Subcutaneous adipose tissue (tissue), 4 donors: ENCODE results near the gene TXNRD1. TPM values are rescaled to one million over a fixed set of nuclear protein-coding genes. Genes with fewer than 3 reads are reported as not detected.

Source experiments
- CTCF ChIP-seq: fragments of 450-650 bp; IDR thresholded peaks from one replicate; pipeline ENCODE4 v1.5.1; 2016; ENCODE audit warnings: low read depth, mild to moderate bottlenecking, control low read depth, antibody characterized with exemption, moderate library complexity
- total RNA-seq, 4 donors: library from RNA; depleted of rRNA; stranded (reverse); fragments of >200 nt; gene quantifications; one replicate each; pipeline ENCODE4 v1.1.0, GENCODE V29; 2016

Gene TXNRD1
- total RNA-seq, 4 donors from 2014 or later, result 76.2 to 122 (median 83.3) TPM

DNA sequence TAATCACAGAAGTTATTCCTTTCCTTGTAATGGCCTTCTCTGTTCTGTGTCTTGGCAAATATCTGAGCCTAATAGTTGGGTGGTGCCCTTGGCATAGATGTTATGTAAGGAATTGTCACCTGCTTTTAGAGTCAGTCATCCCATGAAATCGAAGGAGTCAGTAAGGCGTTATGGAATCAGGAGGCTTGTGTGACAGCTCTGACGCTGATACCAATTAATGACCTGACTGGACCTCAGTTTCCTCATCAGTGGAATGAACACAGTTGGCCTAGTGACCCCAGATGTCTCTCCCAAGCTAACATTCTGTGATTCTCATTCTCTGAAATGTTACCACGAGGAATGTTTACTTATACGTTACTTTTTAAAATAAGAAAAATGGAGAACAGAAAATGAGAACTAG, 32.1 kb downstream of the TXNRD1 start:
- TF ChIP-seq CTCF, result no peak

GRCh38 chr12:104248444-104248843, 32.9 kb downstream of the TXNRD1 start:
- no peak for TF ChIP-seq CTCF

DNA sequence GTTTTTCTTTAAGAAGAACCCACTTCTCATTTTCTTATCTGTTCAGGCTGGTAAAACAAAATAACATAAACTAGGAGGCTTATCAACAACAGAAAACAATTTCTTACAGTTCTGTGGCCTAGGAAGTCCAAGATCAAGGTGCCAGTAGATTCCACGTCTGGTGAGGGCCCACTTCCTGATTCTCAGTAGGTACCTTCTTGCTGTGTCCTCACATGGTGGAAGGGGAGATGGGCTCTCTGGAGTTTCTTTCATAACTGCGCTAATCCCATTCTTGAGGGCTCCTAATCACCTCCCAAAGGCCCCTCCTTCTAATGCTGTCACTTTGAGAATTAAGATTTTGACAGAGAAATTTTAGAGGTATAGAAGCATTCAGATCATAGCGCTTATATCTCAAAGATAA, 33.4 kb downstream of the TXNRD1 start:
- no peak for TF ChIP-seq CTCF

DNA sequence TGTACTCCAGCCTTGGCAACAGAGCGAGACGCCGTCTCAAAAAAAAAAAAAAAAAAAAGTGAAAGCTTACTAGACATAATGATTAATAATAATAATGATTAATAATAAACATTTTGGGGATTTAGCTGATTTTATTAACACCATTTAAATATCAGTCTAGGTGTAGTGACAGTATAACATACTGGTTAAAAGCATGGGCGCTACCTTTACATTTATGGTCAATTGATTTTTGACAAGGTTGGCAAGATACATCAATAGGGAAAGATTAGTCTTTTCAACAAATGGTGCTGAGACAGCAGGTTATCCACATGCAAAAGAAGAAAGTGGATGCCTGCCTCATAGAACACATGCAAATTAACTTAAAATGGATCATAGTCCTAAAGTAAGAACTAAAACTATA, 34.3 kb downstream of the TXNRD1 start:
- no peak for TF ChIP-seq CTCF

GRCh38 chr12:104250366-104251125, 35.0 kb downstream of the TXNRD1 start:
- TF ChIP-seq CTCF, result no peak

- TF ChIP-seq CTCF, result no peak
Observed at GRCh38 chr12:104257913-104258472, 42.4 kb downstream of the TXNRD1 start.

GRCh38 chr12:104258476-104259067, 43.0 kb downstream of the TXNRD1 start:
- TF ChIP-seq CTCF, result no peak
